IPS-20b (cell line): ENCODE measurements around the gene VGLL4.
"Not testable (repeated sequence)": the region's sequence is repeated elsewhere in the genome, so short reads cannot be mapped to it uniquely, and the experiment has no call there.

Source experiments
- H3K27ac ChIP-seq: one replicate; pipeline ENCODE4 v1.5.1; 2013; ENCODE audit warnings: low read length
- H3K27me3 ChIP-seq: 2 replicates; pipeline ENCODE4 v1.6.1; 2013; ENCODE audit warnings: mild to moderate bottlenecking, low read length, inconsistent platforms; ENCODE audit not compliant: insufficient read depth
- H3K36me3 ChIP-seq: 2 replicates; pipeline ENCODE4 v1.6.1; 2013; ENCODE audit warnings: low read depth, mild to moderate bottlenecking, inconsistent platforms, low read length, moderate library complexity; ENCODE audit not compliant: insufficient read depth
- H3K4me1 ChIP-seq: 2 replicates; pipeline ENCODE4 v1.6.1; 2013; ENCODE audit warnings: mild to moderate bottlenecking, control low read depth, inconsistent platforms, low read length, moderate library complexity; ENCODE audit not compliant: insufficient read depth
- H3K4me3 ChIP-seq: 2 replicates; pipeline ENCODE4 v1.5.1; 2013; ENCODE audit warnings: mild to moderate bottlenecking, low read length, inconsistent platforms
- H3K9ac ChIP-seq: 2 replicates; pipeline ENCODE4 v1.6.1; 2013; ENCODE audit warnings: low read depth, mild to moderate bottlenecking, inconsistent platforms, low read length, moderate library complexity
- H3K9me3 ChIP-seq: 2 replicates; pipeline ENCODE4 v1.6.1; 2013; ENCODE audit warnings: mild to moderate bottlenecking, low read depth, low read length, inconsistent platforms; ENCODE audit not compliant: insufficient read depth

VGLL4 gene

DNA sequence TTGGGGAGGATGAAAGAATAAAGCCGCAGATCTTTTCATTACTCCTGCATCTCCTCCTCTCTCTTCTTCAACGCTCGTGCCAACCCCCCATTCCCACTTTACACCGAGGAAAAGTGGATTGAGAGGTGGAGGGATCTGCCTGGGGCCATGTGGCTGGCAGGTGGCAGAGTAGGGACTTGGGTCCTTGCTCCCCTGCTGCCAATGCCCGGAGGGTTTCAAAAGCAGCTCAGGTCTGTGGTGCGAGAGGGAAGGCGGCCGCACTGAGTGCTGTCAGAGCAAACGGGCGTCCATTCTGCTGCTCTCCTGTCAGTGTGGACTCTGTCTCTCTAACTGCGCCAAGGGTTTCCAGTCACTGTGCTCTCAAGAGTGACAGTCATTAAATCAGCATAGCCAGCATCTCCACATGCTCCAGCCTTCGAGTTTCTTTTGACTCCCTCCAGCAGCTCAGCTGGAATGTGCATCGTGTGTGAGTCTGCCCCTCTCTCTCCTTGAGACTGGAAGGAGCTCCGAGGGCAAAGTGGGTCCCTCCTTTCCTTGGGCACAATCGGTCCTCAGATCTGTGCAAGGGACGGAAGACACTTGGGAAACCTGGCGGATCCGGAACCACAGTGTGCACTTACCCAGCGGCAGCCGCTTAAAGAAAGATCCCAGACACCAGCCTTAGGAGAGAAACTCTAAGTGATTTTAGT, 68.6 kb downstream of the VGLL4 start:
- Histone ChIP-seq H3K27me3 (no peaks in the 10 kb centered on the region), H3K27ac (no peak overlapping the region), H3K9me3 (no peaks in the 10 kb centered on the region), H3K4me3 (no peak overlapping the region), H3K36me3 (no peaks in the 10 kb centered on the region), H3K9ac (no peak overlapping the region), H3K4me1 (no peaks in the 10 kb centered on the region)

- not testable (repeated sequence) for H3K4me1 ChIP-seq, H3K36me3 ChIP-seq, H3K9me3 ChIP-seq, H3K4me3 ChIP-seq, H3K27me3 ChIP-seq, H3K9ac ChIP-seq, H3K27ac ChIP-seq
Observed at GRCh38 chr3:11572660-11573059, 71.1 kb downstream of the VGLL4 start.

DNA sequence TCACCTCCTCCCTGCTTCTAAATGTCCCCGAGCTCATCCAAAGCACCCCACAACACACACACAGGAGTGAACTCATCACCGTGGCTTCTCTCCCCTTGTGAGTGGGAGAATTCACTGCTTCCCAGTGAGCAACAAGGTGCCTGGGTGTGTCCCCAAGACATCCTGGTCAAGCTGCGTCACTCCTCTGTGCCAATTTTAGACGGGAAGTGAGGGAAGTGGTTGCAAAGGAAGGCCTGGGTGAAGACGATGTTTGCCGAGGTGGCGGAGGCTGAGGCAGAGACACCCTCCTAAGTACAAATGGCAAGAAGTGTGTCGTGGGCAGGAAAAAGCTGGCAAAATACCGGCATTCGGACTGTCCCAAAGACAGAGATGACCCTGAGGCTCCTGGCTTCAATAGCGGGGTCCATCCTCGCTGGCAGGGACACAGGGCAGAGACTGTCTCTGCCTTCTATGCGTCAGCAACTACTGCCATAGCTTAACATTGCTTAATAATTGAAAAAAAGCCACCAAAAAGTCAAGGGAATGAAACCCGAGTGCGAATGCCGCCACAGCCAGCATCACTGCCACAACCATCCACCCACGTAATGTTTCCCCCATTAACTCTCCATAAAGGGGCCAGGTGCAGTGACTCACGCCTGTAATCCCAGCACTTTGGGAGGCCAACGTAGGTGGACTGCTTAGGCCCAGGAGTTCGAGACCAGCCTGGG, 72.8 kb downstream of the VGLL4 start:
- Histone ChIP-seq H3K4me3 (no peak overlapping the region), H3K27me3 (no peaks in the 10 kb centered on the region), H3K27ac (no peak overlapping the region), H3K36me3 (peaks cover 11% of the 10 kb centered on the region; the same call in 1 of the 2 replicates), H3K9ac (no peak overlapping the region), H3K9me3 (no peaks in the 10 kb centered on the region), H3K4me1 (no peaks in the 10 kb centered on the region)

DNA sequence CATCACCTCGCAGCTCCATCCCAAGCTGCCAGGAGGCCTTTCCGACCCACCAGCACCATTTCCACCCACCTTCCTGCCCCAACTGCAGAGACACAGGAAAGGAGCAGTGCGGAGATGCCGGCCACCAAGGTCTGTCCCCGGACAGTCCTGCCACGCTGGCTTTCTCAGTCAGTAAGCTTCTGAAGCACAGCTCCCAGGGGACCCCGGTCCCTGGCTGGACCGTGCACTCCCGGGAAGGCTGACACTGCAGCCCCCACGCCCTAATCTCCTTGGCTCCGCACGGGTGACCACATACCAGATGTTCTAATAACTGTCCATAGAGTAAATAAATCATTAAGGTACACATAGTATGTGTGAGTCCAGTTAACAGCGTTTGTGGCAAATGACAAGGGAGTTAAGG, 73.5 kb downstream of the VGLL4 start:
- H3K4me1 ChIP-seq: no peaks in the 10 kb centered on the region
- no peak overlapping the region for H3K4me3 ChIP-seq
- H3K27me3 ChIP-seq: no peaks in the 10 kb centered on the region
- no peak overlapping the region for H3K9ac ChIP-seq
- H3K36me3 ChIP-seq: peaks cover 14% of the 10 kb centered on the region; the same call in 1 of the 2 replicates
- H3K9me3 ChIP-seq: no peaks in the 10 kb centered on the region
- no peak overlapping the region for H3K27ac ChIP-seq

DNA sequence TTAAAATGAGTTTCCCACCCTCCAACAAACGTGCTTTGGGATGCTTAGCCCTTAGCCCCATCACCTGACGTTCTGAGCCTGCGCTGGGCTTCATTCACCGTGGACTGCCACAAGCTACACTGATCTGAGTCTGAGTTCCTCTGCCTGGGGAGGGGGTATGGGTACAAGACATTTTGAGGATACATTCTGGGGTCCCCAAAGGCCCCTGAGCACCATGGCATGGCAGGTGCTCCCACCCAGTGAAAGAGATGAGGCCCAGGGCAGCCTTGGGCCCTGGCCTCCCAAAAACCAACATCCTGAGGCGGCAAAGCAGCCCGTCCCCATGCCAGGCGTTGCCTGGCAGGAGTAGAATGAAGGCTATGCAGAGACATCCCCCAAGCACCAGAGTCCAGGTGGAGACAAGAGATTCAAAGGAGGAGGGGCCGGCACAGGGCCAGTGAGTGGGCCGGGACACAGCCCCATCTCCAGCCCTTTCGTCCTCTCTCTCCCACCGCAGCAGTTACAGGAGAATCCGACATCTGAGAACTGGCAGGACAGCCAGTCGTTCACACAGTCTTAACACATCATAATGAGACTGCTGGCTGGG, 74.5 kb downstream of the VGLL4 start:
- Histone ChIP-seq H3K9me3 (no peaks in the 10 kb centered on the region), H3K27me3 (no peaks in the 10 kb centered on the region), H3K4me1 (no peaks in the 10 kb centered on the region), H3K4me3 (no peak overlapping the region), H3K9ac (no peak overlapping the region), H3K27ac (no peak overlapping the region), H3K36me3 (peaks cover 15% of the 10 kb centered on the region; the same call in 1 of the 2 replicates)

DNA sequence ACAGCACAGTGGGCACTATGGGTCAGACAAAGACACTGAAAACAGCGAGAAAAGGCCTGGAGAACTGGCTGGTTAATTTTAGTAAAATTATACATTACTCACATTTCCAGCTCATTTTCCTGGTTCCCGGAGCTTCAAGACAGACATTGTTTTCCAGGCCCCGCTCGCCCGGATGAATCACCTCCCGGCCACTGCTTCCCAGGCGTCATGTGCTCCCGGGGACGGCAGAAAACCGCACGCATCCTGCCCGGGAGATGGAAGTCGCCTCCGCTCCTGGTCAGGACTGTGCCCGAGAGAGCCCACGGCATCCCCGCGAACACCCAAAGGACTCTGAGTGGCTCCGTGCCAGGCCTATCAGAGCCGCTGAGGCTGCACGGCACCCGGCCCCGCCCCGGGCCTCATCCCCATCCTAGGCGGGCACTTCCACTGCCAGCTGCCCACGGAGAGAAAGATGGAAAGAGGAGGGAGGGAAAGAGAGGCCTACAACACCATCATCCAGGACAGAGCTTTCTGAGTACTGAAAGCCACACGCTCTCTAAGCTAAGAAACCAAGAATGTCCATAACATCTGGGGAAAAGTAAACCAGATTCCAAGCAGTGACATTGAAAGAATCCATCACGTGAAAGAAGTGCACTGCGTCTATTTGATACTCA, 75.1 kb downstream of the VGLL4 start:
- no peak overlapping the region for H3K27ac ChIP-seq
- H3K9ac ChIP-seq: no peak overlapping the region
- H3K36me3 ChIP-seq: peaks cover 21% of the 10 kb centered on the region
- no peaks in the 10 kb centered on the region for H3K9me3 ChIP-seq
- H3K4me1 ChIP-seq: no peaks in the 10 kb centered on the region
- no peak overlapping the region for H3K4me3 ChIP-seq
- H3K27me3 ChIP-seq: no peaks in the 10 kb centered on the region

DNA sequence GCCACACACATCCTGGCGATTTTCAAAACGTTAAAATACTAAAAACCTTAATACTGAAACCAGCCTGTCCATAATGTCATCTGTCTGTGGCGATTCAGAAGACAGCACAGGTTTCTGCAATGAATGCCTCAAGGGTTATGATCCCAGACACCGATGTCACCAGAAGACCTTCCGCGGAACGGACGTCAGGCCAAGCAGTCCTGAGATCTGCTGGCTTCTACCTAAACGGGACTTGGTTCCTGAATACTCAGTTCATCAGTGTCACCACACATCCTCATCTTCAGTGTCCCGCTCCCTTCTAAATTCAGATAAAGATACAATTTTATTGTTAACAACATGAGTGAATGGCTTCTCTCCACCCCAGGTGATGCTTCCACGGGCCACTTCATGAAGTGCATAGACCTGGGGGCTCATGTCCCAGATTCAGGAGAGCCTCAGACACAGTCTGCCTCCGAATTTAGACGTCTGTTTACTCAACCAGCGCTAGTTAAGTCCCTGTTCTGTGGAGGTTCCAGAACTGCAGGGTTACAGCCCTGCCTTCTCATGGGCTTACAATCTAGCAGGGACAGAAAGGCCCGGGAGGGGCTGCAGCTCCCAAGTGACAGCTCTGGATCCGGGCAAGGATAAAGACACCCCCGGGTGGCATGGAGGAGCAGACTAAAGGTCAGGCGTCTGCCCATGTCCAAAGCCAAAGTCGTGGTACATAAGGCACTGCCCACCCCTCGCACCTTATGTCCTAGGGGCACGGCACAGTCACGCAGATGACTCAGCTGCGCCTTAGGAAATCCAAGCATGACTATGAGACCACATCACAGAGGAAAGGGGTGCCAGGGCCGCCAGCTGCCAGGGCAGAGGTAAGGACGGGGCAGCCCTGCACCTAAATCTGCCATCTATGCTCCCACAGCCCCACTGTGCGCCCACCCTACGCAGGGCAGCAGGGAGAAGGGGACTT, 75.9 kb downstream of the VGLL4 start:
- H3K4me1 ChIP-seq: no peaks in the 10 kb centered on the region
- H3K4me3 ChIP-seq: no peak overlapping the region
- H3K27ac ChIP-seq: no peak overlapping the region
- peaks cover 30% of the 10 kb centered on the region for H3K36me3 ChIP-seq
- no peaks in the 10 kb centered on the region for H3K27me3 ChIP-seq
- no peak overlapping the region for H3K9ac ChIP-seq
- no peaks in the 10 kb centered on the region for H3K9me3 ChIP-seq

DNA sequence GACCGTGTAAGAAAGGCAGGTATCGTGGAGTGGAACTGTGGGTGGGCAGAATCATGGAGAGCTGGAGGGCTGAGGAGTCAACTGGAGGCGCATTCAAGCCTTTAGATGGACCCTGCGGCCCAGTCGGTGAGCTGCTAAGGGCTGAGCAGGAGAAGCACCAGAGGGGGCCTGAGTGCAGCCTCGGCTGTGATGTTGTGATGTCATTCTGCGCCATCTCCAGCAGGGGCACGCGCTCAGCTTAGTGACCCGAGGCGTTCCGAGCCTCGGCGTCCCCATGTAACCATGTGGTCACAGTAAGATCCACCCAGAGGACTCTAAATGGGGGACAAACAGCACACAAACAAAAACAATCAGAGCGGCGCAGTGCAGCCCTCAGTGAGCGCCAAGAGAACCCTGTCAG, 76.8 kb downstream of the VGLL4 start:
- peaks cover 36% of the 10 kb centered on the region for H3K36me3 ChIP-seq
- H3K27ac ChIP-seq: no peak overlapping the region
- H3K9ac ChIP-seq: no peak overlapping the region
- H3K9me3 ChIP-seq: no peaks in the 10 kb centered on the region
- no peak overlapping the region for H3K4me3 ChIP-seq
- no peaks in the 10 kb centered on the region for H3K4me1 ChIP-seq
- H3K27me3 ChIP-seq: no peaks in the 10 kb centered on the region

GRCh38 chr3:11566478-11566877, 77.2 kb downstream of the VGLL4 start:
- H3K27me3 ChIP-seq: no peaks in the 10 kb centered on the region
- no peaks in the 10 kb centered on the region for H3K9me3 ChIP-seq
- no peak overlapping the region for H3K27ac ChIP-seq
- H3K9ac ChIP-seq: no peak overlapping the region
- no peaks in the 10 kb centered on the region for H3K4me1 ChIP-seq
- H3K4me3 ChIP-seq: no peak overlapping the region
- peaks cover 36% of the 10 kb centered on the region for H3K36me3 ChIP-seq

- no peak overlapping the region for H3K9ac ChIP-seq
- no peaks in the 10 kb centered on the region for H3K27me3 ChIP-seq
- H3K27ac ChIP-seq: no peak overlapping the region
- peaks cover 36% of the 10 kb centered on the region for H3K36me3 ChIP-seq
- no peaks in the 10 kb centered on the region for H3K9me3 ChIP-seq
- no peaks in the 10 kb centered on the region for H3K4me1 ChIP-seq
- H3K4me3 ChIP-seq: no peak overlapping the region
Observed at GRCh38 chr3:11565932-11566331, 77.8 kb downstream of the VGLL4 start.

DNA sequence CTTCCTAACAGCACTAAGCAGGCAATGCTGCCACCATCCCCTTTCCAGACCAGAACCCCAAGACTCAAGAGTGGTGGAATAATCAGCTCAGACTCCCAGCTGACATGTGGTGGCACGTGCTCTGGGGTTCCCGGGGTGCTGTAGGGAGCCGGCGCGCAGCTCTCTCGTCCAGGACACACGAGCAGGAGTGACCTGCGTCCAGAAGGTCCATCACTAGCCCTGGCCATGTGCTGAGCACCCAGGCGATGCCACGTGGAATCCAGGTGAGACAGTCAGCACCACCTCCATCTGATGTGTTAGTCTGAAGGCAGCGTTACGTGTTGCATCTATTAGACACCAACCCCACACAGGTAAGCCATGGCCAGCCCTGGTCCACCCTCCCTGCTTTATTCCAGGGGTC, 78.2 kb downstream of the VGLL4 start:
- Histone ChIP-seq H3K4me3 (no peak overlapping the region), H3K4me1 (no peaks in the 10 kb centered on the region), H3K27me3 (no peaks in the 10 kb centered on the region), H3K9ac (no peak overlapping the region), H3K27ac (no peak overlapping the region), H3K9me3 (no peaks in the 10 kb centered on the region), H3K36me3 (peaks cover 36% of the 10 kb centered on the region)
